ENCODE measurements around the gene FAF1. TPM values are rescaled to one million over a fixed set of nuclear protein-coding genes. Genes with fewer than 3 reads are reported as not detected.

The FAF1 gene
- total and polyA plus RNA-seq, 2 donors (not counting 3 experiments of a cell fraction or from before 2014, with no cell fraction given), result 9.0 to 57.6 TPM

DNA sequence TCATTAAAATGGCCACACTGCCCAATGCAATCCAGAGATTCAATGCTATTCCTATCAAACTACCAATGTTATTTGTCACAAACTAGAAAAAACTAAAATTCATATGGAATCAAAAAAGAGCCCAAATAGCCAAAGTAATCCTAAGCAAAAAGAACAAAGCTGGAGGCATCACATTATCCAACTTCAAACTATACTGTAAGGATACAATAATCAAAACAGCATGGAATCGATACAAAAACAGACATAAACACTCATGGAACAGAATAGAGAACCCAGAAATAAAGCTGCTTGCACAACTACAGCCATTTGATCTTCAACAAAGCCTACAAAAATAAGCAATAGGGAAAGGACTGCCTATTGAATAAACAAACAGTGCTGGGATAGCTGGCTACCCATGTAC, 100.4 kb downstream of the FAF1 start:
- no peak for FAIRE-seq

More for the DNA sequence above, 100.4 kb downstream of the FAF1 start:
- Histone ChIP-seq H3K79me2 (ENCODE audit: control insufficient read depth, insufficient read depth, low read length) (peaks cover 46% of the 10 kb centered on the region), H3K36me3 (ENCODE audit: control insufficient read depth in 2 of 2, extremely low read depth in 1 of 2, insufficient read depth in 2 of 2, low read length in 2 of 2) (no peaks in the 10 kb centered on the region), H3K27ac (ENCODE audit: insufficient read depth, low read depth, low read length) (no peak overlapping the region), H3K9me1 (replicated peaks; ENCODE audit: control insufficient read depth, extremely low read depth, insufficient read depth, low read length) (peaks cover 4% of the 10 kb centered on the region), H3K27me3 (ENCODE audit: control insufficient read depth in 2 of 2, insufficient read depth in 2 of 2, low read length in 2 of 2) (no peaks in the 10 kb centered on the region), H3K9ac (replicated peaks; ENCODE audit: extremely low read depth, insufficient read depth, low read length) (no peak overlapping the region), H2AFZ (ENCODE audit: low read depth, low read length) (no peak overlapping the region), H4K20me1 (replicated peaks; ENCODE audit: control insufficient read depth, extremely low read depth, insufficient read depth, low read length) (no peaks in the 10 kb centered on the region), H3K4me3 (replicated peaks in 1 of 3; ENCODE audit: insufficient read depth in 1 of 3, low read depth in 1 of 3, low read length in 3 of 3) (no peak overlapping the region), H3K4me2 (ENCODE audit: insufficient read depth, low read length) (no peak overlapping the region), H3K4me1 (ENCODE audit: control insufficient read depth, extremely low read depth, insufficient read depth, low read length) (peaks cover 7% of the 10 kb centered on the region), H3K9me3 (replicated peaks; ENCODE audit: control insufficient read depth, insufficient read depth, low read length) (no peaks in the 10 kb centered on the region)
- dilution Hi-C loops (cut with MboI; ENCODE audit: extremely low pct_ligation_motif_present, low sequenced_read_pairs), result no loop called here
- no peak for DNase-seq (ENCODE audit: low read depth, low spot score)
- POLR2A ChIA-PET, result no interaction called here
- intact Hi-C loops (cut with micrococcal nuclease), result no loop called here
- CTCF ChIA-PET, result no interaction called here
- no peak for TF ChIP-seq JUN (IDR thresholded peaks at IDR 0.05; ENCODE audit: borderline replicate concordance, insufficient read depth, insufficient read length, low read depth)
- no peak for TF ChIP-seq GATA2 (IDR thresholded peaks at IDR 0.05; ENCODE audit: insufficient read depth, insufficient read length, low read depth, low read length)
- no peak for TF ChIP-seq CTCF (IDR thresholded peaks at IDR 0.05; ENCODE audit: extremely low read depth in 1 of 2, insufficient read depth in 1 of 2, low read depth in 1 of 2, low read length in 2 of 2)
- TF ChIP-seq EZH2 (IDR thresholded peaks at IDR 0.05; ENCODE audit: borderline replicate concordance, low read depth, low read length, severe bottlenecking), result no peak
- TF ChIP-seq, protein P1, sequence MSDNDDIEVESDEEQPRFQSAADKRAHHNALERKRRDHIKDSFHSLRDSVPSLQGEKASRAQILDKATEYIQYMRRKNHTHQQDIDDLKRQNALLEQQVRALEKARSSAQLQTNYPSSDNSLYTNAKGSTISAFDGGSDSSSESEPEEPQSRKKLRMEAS (IDR thresholded peaks at IDR 0.05; ENCODE audit: insufficient read depth, insufficient read length), result no peak
- no peak for TF ChIP-seq POLR2AphosphoS5 (IDR thresholded peaks at IDR 0.05; ENCODE audit: insufficient read depth, low read depth, low read length)
- no peak for TF ChIP-seq MYC (IDR thresholded peaks at IDR 0.05; ENCODE audit: low read depth, low read length)
- TF ChIP-seq POLR2A (IDR thresholded peaks at IDR 0.05; ENCODE audit: low read depth, low read length), result no peak
- no peak for TF ChIP-seq FOS (IDR thresholded peaks at IDR 0.05; ENCODE audit: borderline replicate concordance, insufficient read depth, low read length)
- BruUV-seq (replicated peaks), result no TSS peak
